ENCODE results near the gene PPFIA2. TPM values are rescaled to one million over a fixed set of nuclear protein-coding genes. Genes with fewer than 3 reads are reported as not detected.
"Not testable (repeated sequence)": the region's sequence is repeated elsewhere in the genome, so short reads cannot be mapped to it uniquely, and the experiment has no call there.

The PPFIA2 gene
- polyA plus RNA-seq, 3 donors from 2014 or later: not detected

GRCh38 chr12:81722004-81722403 lies 37.1 kb downstream of the PPFIA2 start:
- H3K4me1 Mint-ChIP-seq: no peaks in the 10 kb centered on the region
- H3K27ac Mint-ChIP-seq: no peak overlapping the region
- H3K36me3 Mint-ChIP-seq: no peaks in the 10 kb centered on the region
- no peak for DNase-seq
- H3K27me3 Mint-ChIP-seq (ENCODE audit: low read depth in 3 of 3): no peaks in the 10 kb centered on the region
- no peak overlapping the region for H3K4me3 Mint-ChIP-seq
- H3K9me3 Mint-ChIP-seq: peaks cover 0 to 6% (median 0%) of the 10 kb centered on the region in 6 donors

GRCh38 chr12:81718616-81719015 lies 40.5 kb downstream of the PPFIA2 start:
- no peaks in the 10 kb centered on the region for H3K4me1 Mint-ChIP-seq
- no peaks in the 10 kb centered on the region for H3K36me3 Mint-ChIP-seq
- H3K9me3 Mint-ChIP-seq: peaks cover 0 to 2% (median 0%) of the 10 kb centered on the region in 6 donors
- H3K27me3 Mint-ChIP-seq (ENCODE audit: low read depth in 3 of 3): no peaks in the 10 kb centered on the region
- H3K4me3 Mint-ChIP-seq: no peak overlapping the region
- DNase-seq: no peak
- H3K27ac Mint-ChIP-seq: no peak overlapping the region

- Mint-ChIP-seq H3K36me3 (no peaks in the 10 kb centered on the region), H3K27ac (no peak overlapping the region), H3K4me3 (no peak overlapping the region), H3K4me1 (no peaks in the 10 kb centered on the region), H3K9me3 (peaks cover 0 to 2% (median 0%) of the 10 kb centered on the region in 6 donors), H3K27me3 (ENCODE audit: low read depth in 3 of 3) (peaks cover 0 to 4% (median 0%) of the 10 kb centered on the region in 3 donors)
- DNase-seq: no peak
Measured at GRCh38 chr12:81712536-81712935, 46.6 kb downstream of the PPFIA2 start.

GRCh38 chr12:81705586-81705985 lies 53.6 kb downstream of the PPFIA2 start:
- H3K4me3 Mint-ChIP-seq: no peak overlapping the region
- no peaks in the 10 kb centered on the region for H3K4me1 Mint-ChIP-seq
- H3K27me3 Mint-ChIP-seq (ENCODE audit: low read depth in 3 of 3): peaks cover 0 to 1% (median 0%) of the 10 kb centered on the region in 3 donors
- DNase-seq: no peak
- H3K9me3 Mint-ChIP-seq: peaks cover 0 to 4% (median 0%) of the 10 kb centered on the region in 6 donors
- H3K27ac Mint-ChIP-seq: no peak overlapping the region
- H3K36me3 Mint-ChIP-seq: no peaks in the 10 kb centered on the region

- H3K4me3 Mint-ChIP-seq: no peak overlapping the region
- DNase-seq: no peak
- no peak overlapping the region for H3K27ac Mint-ChIP-seq
- no peaks in the 10 kb centered on the region for H3K36me3 Mint-ChIP-seq
- no peaks in the 10 kb centered on the region for H3K4me1 Mint-ChIP-seq
- H3K9me3 Mint-ChIP-seq: peaks cover 0 to 4% (median 0%) of the 10 kb centered on the region in 6 donors
- peaks cover 0 to 2% (median 1%) of the 10 kb centered on the region in 3 donors for H3K27me3 Mint-ChIP-seq (ENCODE audit: low read depth in 3 of 3)
Measured at GRCh38 chr12:81699551-81699950, 59.6 kb downstream of the PPFIA2 start.

- H3K27ac Mint-ChIP-seq: no peak overlapping the region
- DNase-seq: no peak
- no peak overlapping the region for H3K4me3 Mint-ChIP-seq
- H3K9me3 Mint-ChIP-seq: no peaks in the 10 kb centered on the region
- no peaks in the 10 kb centered on the region for H3K4me1 Mint-ChIP-seq
- no peaks in the 10 kb centered on the region for H3K36me3 Mint-ChIP-seq
- H3K27me3 Mint-ChIP-seq (ENCODE audit: low read depth in 3 of 3): peaks cover 0 to 5% (median 0%) of the 10 kb centered on the region in 3 donors
Measured at GRCh38 chr12:81692008-81692407, 67.1 kb downstream of the PPFIA2 start.

- H3K27ac Mint-ChIP-seq: no peak overlapping the region
- peaks cover 0 to 2% (median 0%) of the 10 kb centered on the region in 6 donors for H3K9me3 Mint-ChIP-seq
- H3K36me3 Mint-ChIP-seq: no peaks in the 10 kb centered on the region
- H3K4me3 Mint-ChIP-seq: no peak overlapping the region
- no peak for DNase-seq
- H3K27me3 Mint-ChIP-seq (ENCODE audit: low read depth in 3 of 3): peaks cover 0 to 4% (median 2%) of the 10 kb centered on the region in 3 donors
- H3K4me1 Mint-ChIP-seq: no peaks in the 10 kb centered on the region
Measured at GRCh38 chr12:81683881-81684280, 75.3 kb downstream of the PPFIA2 start.

- peaks cover 0 to 2% (median 0%) of the 10 kb centered on the region in 6 donors for H3K9me3 Mint-ChIP-seq
- H3K4me3 Mint-ChIP-seq: no peak overlapping the region
- no peak for DNase-seq
- no peak overlapping the region for H3K27ac Mint-ChIP-seq
- peaks cover 0 to 4% (median 0%) of the 10 kb centered on the region in 3 donors for H3K27me3 Mint-ChIP-seq (ENCODE audit: low read depth in 3 of 3)
- H3K4me1 Mint-ChIP-seq: no peaks in the 10 kb centered on the region
- no peaks in the 10 kb centered on the region for H3K36me3 Mint-ChIP-seq
Measured at GRCh38 chr12:81679614-81680013, 79.5 kb downstream of the PPFIA2 start.

GRCh38 chr12:81670759-81671158 lies 88.4 kb downstream of the PPFIA2 start:
- H3K36me3 Mint-ChIP-seq: no peaks in the 10 kb centered on the region
- DNase-seq: no peak
- H3K27ac Mint-ChIP-seq: no peak overlapping the region

GRCh38 chr12:81668475-81668874 lies 90.7 kb downstream of the PPFIA2 start:
- Mint-ChIP-seq H3K27ac (no peak overlapping the region), H3K27me3 (ENCODE audit: low read depth in 3 of 3) (no peaks in the 10 kb centered on the region), H3K4me1 (no peaks in the 10 kb centered on the region), H3K4me3 (no peak overlapping the region), H3K36me3 (no peaks in the 10 kb centered on the region), H3K9me3 (no peaks in the 10 kb centered on the region)
- DNase-seq: no peak

More at GRCh38 chr12:81670759-81671158, 88.4 kb downstream of the PPFIA2 start:
- no peaks in the 10 kb centered on the region for H3K4me1 Mint-ChIP-seq
- no peaks in the 10 kb centered on the region for H3K9me3 Mint-ChIP-seq
- no peak overlapping the region for H3K4me3 Mint-ChIP-seq
- no peaks in the 10 kb centered on the region for H3K27me3 Mint-ChIP-seq (ENCODE audit: low read depth in 3 of 3)

GRCh38 chr12:81659310-81659709 lies 99.8 kb downstream of the PPFIA2 start:
- H3K4me3 Mint-ChIP-seq; DNase-seq; H3K9me3 Mint-ChIP-seq; H3K27me3 Mint-ChIP-seq (ENCODE audit: low read depth in 3 of 3); H3K4me1 Mint-ChIP-seq; H3K27ac Mint-ChIP-seq; H3K36me3 Mint-ChIP-seq: not testable (repeated sequence)

GRCh38 chr12:81644503-81644902 lies 114.6 kb downstream of the PPFIA2 start:
- no peaks in the 10 kb centered on the region for H3K9me3 Mint-ChIP-seq
- H3K27ac Mint-ChIP-seq: no peak overlapping the region
- DNase-seq: peak; percentile 28 to 46 (median 35)
- H3K27me3 Mint-ChIP-seq (ENCODE audit: low read depth in 3 of 3): no peaks in the 10 kb centered on the region
- H3K36me3 Mint-ChIP-seq: no peaks in the 10 kb centered on the region
- H3K4me1 Mint-ChIP-seq: no peaks in the 10 kb centered on the region
- H3K4me3 Mint-ChIP-seq: no peak overlapping the region

GRCh38 chr12:81639196-81639595 lies 120.0 kb downstream of the PPFIA2 start:
- no peak for DNase-seq
- Mint-ChIP-seq H3K9me3 (no peaks in the 10 kb centered on the region), H3K4me3 (no peak overlapping the region), H3K4me1 (no peaks in the 10 kb centered on the region), H3K27me3 (ENCODE audit: low read depth in 3 of 3) (peaks cover 0 to 1% (median 0%) of the 10 kb centered on the region in 3 donors), H3K36me3 (no peaks in the 10 kb centered on the region), H3K27ac (no peak overlapping the region)

GRCh38 chr12:81633127-81633526 lies 126.0 kb downstream of the PPFIA2 start:
- no peak for DNase-seq
- Mint-ChIP-seq H3K27me3 (ENCODE audit: low read depth in 3 of 3) (peaks cover 0 to 1% (median 0%) of the 10 kb centered on the region in 3 donors), H3K9me3 (no peaks in the 10 kb centered on the region), H3K36me3 (no peaks in the 10 kb centered on the region), H3K4me1 (no peaks in the 10 kb centered on the region), H3K4me3 (no peak overlapping the region), H3K27ac (no peak overlapping the region)
